RWPE2 (cell line): ENCODE data around the gene UROC1.

ENCODE experiments used
- ATAC-seq: fragments of 200-7000 bp; cut with Tn5 transposase; 3 replicates; pipeline ENCODE4 v1.9.1; 2021; ENCODE audit warnings: low read depth
- DNase-seq: peaks from one replicate; pipeline ENCODE4 v3.0.0-alpha.2; 2020; ENCODE audit warnings: low spot score
- H3K27ac ChIP-seq: fragments of 450-650 bp; 2 replicates; pipeline ENCODE4 v1.5.1; 2017; ENCODE audit warnings: mild to moderate bottlenecking; ENCODE audit not compliant: poor library complexity, severe bottlenecking
- H3K27me3 ChIP-seq: fragments of 250-450 bp; sonication (Bioruptor Pico); 2 replicates; pipeline ENCODE4 v1.5.1; 2021; ENCODE audit warnings: mild to moderate bottlenecking, moderate library complexity; ENCODE audit not compliant: insufficient read depth, poor library complexity, severe bottlenecking
- H3K36me3 ChIP-seq: fragments of 250-450 bp; sonication (Bioruptor Pico); 2 replicates; pipeline ENCODE4 v1.5.1; 2020; ENCODE audit warnings: low read depth, mild to moderate bottlenecking, moderate library complexity
- H3K4me1 ChIP-seq: fragments of 250-450 bp; sonication (Bioruptor Pico); 2 replicates; pipeline ENCODE4 v1.5.1; 2021; ENCODE audit warnings: mild to moderate bottlenecking, moderate library complexity; ENCODE audit not compliant: insufficient read depth, poor library complexity, severe bottlenecking
- H3K4me3 ChIP-seq: fragments of 250-450 bp; sonication (Bioruptor Pico); 2 replicates; pipeline ENCODE4 v1.5.1; 2021; ENCODE audit warnings: mild to moderate bottlenecking, moderate library complexity; ENCODE audit not compliant: severe bottlenecking
- H3K9me3 ChIP-seq: fragments of 250-450 bp; sonication (Bioruptor Pico); 2 replicates; pipeline ENCODE4 v1.5.1; 2021; ENCODE audit warnings: mild to moderate bottlenecking, moderate library complexity; ENCODE audit not compliant: severe bottlenecking
- TF ChIP-seq, protein P1 (sequence below): fragments of 450-650 bp; IDR thresholded peaks from one replicate; pipeline ENCODE4 v1.5.1; 2017; ENCODE audit warnings: mild to moderate bottlenecking, moderate library complexity; ENCODE audit not compliant: poor library complexity, severe bottlenecking

Gene UROC1

GRCh38 chr3:126517986-126518778 is 609 bp upstream of the UROC1 start:
- H3K36me3 ChIP-seq, result no peaks in the 10 kb centered on the region
- no peak overlapping the region for H3K27ac ChIP-seq
- no peak for ATAC-seq
- no peaks in the 10 kb centered on the region for H3K4me1 ChIP-seq
- H3K27me3 ChIP-seq, result peaks cover 9% of the 10 kb centered on the region
- H3K9me3 ChIP-seq, result no peaks in the 10 kb centered on the region
- no peak overlapping the region for H3K4me3 ChIP-seq
- TF ChIP-seq, protein P1, sequence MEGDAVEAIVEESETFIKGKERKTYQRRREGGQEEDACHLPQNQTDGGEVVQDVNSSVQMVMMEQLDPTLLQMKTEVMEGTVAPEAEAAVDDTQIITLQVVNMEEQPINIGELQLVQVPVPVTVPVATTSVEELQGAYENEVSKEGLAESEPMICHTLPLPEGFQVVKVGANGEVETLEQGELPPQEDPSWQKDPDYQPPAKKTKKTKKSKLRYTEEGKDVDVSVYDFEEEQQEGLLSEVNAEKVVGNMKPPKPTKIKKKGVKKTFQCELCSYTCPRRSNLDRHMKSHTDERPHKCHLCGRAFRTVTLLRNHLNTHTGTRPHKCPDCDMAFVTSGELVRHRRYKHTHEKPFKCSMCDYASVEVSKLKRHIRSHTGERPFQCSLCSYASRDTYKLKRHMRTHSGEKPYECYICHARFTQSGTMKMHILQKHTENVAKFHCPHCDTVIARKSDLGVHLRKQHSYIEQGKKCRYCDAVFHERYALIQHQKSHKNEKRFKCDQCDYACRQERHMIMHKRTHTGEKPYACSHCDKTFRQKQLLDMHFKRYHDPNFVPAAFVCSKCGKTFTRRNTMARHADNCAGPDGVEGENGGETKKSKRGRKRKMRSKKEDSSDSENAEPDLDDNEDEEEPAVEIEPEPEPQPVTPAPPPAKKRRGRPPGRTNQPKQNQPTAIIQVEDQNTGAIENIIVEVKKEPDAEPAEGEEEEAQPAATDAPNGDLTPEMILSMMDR, result no peak
- peak; percentile 52 for DNase-seq

GRCh38 chr3:126516936-126517290 is 660 bp downstream of the UROC1 start:
- no peak for ATAC-seq
- TF ChIP-seq, protein P1, result no peak
- peak; percentile 33 for DNase-seq
- Histone ChIP-seq H3K27ac (no peak overlapping the region), H3K9me3 (no peaks in the 10 kb centered on the region), H3K27me3 (no peaks in the 10 kb centered on the region), H3K4me3 (no peak overlapping the region), H3K36me3 (no peaks in the 10 kb centered on the region), H3K4me1 (no peaks in the 10 kb centered on the region)

GRCh38 chr3:126516152-126516935 is 1.2 kb downstream of the UROC1 start:
- Histone ChIP-seq H3K4me1 (no peaks in the 10 kb centered on the region), H3K36me3 (no peaks in the 10 kb centered on the region), H3K27ac (no peak overlapping the region), H3K27me3 (no peaks in the 10 kb centered on the region), H3K4me3 (no peak overlapping the region), H3K9me3 (no peaks in the 10 kb centered on the region)
- DNase-seq (peak; percentile 23), ATAC-seq (no peak)
- TF ChIP-seq, protein P1, result no peak

DNA sequence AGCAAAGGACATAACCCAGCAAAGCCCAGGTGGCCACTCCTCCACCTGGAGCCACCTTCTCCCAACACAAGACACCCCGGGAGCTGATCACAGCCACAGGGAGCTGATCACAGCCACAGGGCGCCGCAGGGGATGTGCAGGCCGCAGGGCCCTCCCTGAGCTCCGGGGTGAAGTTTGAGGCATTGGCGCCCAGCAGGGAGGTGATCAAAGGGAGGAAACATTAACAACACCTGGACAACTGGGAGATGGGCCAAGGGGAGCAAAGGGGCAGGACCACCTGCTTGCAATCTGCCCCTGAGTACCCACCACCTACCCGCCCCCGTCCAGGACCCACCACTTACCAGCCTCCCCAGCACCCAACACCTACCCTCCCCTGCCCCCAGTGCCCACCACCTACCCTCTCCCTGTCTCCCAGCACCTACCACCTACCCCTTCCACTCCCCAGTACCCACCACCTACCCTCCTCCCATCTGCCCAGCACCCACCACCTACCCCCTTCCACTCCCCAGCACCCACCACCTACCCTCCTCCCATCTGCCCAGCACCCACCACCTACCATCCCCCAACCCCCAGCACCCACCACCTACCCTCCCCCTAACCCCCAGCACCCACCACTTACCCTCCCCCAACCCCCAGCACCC is 2.4 kb downstream of the UROC1 start:
- H3K27me3 ChIP-seq, result no peaks in the 10 kb centered on the region

More for the DNA sequence above, 2.4 kb downstream of the UROC1 start:
- DNase-seq, result no peak
- Histone ChIP-seq H3K9me3 (no peaks in the 10 kb centered on the region), H3K36me3 (no peaks in the 10 kb centered on the region), H3K4me3 (no peak overlapping the region), H3K27ac (no peak overlapping the region), H3K4me1 (no peaks in the 10 kb centered on the region)
- ATAC-seq, result no peak
- TF ChIP-seq, protein P1, result no peak
